ENCODE data around the gene ZFYVE21.
A peak's percentile ranks its signal among the peaks of the same experiment; 100 is the strongest.

Gene ZFYVE21

DNA sequence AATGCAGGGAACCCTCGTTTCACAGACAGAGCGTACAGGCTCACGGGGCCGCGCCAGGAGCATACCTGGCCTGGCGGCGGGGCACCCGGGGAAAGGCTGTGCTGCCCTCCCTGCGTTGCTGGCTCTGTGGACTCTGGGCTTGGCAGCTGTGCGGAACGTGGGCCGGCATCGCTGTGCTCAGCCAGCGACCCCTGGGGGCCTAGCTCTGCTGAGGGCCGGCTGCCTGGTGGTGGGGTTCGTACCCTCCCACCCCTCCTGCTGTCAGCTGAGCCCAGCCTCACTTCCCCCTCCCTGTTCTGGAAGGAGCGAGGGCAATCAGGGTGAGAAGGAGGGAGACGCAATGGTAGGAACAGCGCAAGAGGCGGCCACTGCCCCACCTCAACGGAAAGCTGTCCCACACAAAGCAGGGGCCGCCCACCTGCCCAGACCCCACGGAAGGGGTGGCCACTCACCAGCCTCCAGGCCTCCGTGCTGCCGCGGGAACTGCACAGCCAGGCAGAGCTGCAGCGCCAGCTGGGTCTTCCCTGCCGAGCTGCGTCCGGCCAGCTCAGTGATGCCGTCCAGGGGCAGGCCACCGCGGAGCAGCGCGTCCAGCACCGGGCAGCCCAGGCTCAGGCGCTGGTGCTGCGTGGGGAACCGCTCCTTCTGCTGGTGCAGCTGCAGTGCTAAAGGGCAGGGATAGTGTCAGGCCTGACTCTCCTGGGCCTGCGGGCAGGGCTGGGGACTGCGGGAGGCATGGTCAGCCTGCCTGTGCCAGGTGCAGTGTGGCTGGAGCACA lies 8.9 kb upstream of the ZFYVE21 start:
- DNase-seq, result no peak

DNA sequence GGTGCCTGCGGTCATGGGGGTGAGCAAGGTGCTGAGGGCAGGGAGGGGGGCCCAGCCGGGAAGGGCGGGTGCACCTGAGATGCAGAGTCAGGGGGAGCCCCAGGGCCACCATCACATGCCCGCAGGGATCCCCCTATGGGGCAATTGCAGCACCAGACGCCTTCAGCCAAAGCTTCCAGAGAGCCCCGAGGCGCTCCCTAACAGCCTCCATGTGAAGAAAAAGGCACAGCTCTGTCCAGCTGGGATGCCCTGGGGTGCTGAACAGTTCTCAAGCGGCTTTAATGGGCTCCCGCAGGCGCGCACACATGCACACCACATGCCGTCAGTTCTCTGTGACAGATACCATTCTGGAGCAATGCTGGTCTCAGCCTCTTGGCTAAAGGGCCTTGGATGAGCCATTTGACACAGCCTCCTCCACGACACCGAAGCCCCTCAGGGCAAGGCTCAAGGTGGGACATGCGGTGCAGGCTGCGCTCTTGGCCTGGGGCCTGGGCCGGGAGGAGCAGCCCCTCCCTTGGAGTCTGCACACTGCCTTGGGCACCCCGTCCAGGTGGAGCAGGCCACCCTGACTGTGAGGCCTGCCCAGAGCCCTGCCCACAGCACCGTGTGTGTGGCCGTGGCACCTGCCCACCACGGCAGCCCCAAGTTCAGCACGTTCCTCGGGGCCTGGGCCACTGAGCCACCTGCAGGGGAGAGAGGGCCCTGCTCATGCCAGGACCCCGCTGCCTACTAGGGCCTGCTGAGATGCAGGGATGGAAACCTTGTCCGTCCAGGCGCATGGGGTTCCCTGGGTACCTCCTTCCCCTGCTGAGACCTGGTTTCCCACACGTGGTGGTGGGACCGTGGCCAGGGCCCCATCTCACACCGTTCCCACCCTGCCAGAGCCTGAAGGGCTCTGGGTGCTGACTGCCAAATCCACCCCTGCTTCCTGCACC lies 8.0 kb upstream of the ZFYVE21 start:
- no peak for DNase-seq

DNA sequence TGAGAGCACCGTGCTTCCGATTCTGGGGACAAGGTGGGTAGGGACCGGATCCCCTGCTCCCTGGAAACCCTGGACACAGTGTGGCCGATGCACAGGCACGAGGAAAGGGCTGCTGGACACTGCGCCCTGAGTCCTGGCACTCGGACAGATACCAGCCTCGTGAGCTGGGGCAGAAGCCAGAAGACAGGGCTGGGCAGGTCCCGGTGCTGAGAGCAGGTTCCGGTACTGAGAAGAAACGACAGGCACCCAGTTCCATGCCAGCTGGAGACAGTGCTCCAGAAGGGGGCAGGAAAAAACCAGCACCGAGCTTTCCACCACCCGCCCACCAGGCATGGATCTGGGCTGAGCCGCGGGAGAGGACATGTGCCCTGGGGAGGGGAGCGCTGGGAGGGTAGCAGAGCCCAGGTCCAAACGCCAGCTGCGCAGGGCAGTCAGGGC lies 6.8 kb upstream of the ZFYVE21 start:
- DNase-seq, result no peak

GRCh38 chr14:103709814-103710213 lies 5.8 kb upstream of the ZFYVE21 start:
- no peak for DNase-seq

DNA sequence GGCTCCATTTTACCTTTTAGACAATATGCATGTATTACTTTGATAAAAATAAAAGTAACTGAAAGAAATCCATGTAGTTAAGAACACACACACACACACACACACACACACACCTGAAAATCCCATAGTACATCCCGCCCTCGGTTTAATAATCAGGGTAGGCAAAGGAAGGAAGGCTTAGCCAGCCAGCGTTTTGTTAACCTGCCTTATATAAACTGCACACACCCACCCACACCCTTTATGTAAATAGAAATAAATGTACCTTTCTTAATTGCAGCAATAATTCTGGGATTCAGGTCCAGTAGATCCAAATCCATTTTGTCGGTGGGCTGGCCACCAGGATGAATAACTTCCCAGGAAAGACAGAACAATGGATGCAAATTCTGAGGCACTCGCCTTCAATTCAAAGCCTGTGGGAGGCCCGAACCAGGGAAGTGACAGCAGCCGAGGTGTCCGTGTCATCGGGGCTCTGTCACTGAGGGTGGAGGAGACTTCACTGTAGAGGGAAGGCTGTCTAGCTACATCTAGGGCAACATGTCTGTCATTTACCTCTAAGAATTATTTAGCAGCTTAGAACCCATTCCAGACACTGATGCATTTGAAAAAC lies 4.7 kb upstream of the ZFYVE21 start:
- peak; percentile 76 for DNase-seq

- peak; percentile 81 for DNase-seq
These were observed 3.8 kb upstream of the ZFYVE21 start for GRCh38 chr14:103711516-103712431.

DNA sequence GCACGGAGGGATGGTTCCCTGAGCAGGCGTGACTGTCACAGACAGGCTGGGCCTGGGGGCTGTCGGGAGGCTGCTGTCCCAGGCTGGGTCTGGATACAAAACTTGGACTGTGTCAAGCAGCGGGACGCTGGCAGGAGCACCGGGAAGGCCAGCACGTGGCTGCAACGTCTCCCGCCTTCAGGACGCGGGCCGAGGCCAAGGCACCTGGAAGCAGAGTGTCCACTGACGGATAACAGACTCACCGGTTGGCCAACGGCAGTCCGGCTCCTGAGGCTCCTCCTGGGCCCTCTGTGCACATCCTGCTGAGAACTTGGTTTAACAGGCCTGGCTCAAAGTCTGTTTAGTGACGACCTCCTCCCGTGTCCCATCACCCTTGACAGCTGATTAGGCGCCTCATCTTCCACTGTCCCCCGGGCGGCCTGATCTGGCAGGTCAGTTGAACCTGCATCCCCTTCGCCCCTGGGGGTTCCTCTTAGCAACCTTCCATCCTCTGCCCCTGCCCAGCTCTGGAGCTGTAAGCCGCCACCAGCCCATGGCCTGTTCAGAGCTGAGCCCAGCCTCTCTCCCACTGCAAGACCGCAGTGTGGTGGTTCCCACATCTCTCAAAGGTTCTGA lies 2.9 kb upstream of the ZFYVE21 start:
- no peak for DNase-seq

GRCh38 chr14:103713304-103714062 lies 2.1 kb upstream of the ZFYVE21 start:
- no peak for DNase-seq

- no peak for DNase-seq
These were observed 1.4 kb upstream of the ZFYVE21 start for GRCh38 chr14:103714063-103714724.

- peak; percentile 58 for DNase-seq
These were observed 636 bp downstream of the ZFYVE21 start for GRCh38 chr14:103716091-103716801.

- no peak for DNase-seq
These were observed 1.3 kb downstream of the ZFYVE21 start for GRCh38 chr14:103716899-103717411.

GRCh38 chr14:103718572-103718971 lies 3.0 kb downstream of the ZFYVE21 start:
- DNase-seq, result no peak

GRCh38 chr14:103719751-103720150 lies 4.1 kb downstream of the ZFYVE21 start:
- no peak for DNase-seq

GRCh38 chr14:103721334-103722120 lies 5.9 kb downstream of the ZFYVE21 start:
- DNase-seq, result no peak

GRCh38 chr14:103723748-103724081 lies 8.1 kb downstream of the ZFYVE21 start:
- no peak for DNase-seq

GRCh38 chr14:103724116-103724515 lies 8.5 kb downstream of the ZFYVE21 start:
- no peak for DNase-seq

DNA sequence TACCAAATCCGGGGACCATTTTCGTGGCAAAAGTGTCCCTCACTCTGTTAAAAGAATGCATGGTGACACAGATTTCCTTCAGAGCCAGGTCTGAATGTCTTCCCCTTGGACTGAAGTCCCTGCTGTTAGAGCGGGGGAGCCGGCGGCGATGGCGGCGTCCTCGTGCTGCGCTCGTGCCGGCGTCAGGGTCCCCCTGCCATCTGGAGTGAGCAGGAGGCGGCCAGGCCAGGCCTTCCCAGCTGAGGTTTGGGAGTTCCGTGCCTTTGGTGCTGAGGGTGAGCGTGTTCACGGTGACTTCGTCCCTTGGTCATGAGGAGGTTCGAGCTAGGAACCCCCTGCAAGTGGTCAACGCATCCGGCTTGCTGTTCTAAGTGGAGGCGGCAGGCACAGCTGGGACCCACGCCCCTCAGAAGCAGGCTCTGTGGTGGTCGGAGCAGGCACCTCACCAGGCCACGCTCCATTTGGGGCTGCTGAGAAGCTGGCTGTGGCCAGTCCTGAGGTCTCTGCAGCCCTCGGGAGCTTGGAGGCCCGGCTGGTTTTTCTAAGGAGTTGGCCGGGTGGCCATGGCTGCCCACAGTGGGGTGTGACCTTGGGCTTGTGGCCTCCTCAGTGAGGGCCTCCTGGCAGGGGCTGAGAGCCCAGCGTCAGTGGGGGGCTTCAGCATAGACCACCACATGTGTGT lies 9.5 kb downstream of the ZFYVE21 start:
- no peak for DNase-seq

GRCh38 chr14:103725739-103726395 lies 10.3 kb downstream of the ZFYVE21 start:
- no peak for DNase-seq
